Measurements from ENCODE around the gene ACAP2.
A peak's percentile ranks its signal among the peaks of the same experiment; 100 is the strongest.
"Not testable (repeated sequence)": the region's sequence is repeated elsewhere in the genome, so short reads cannot be mapped to it uniquely, and the experiment has no call there.

The ACAP2 gene

GRCh38 chr3:195442573-195443390 lies at the start of gene ACAP2:
TSS of gene ACAP2 (minus strand) at chr3:195443020. CDS start at chr3:195442847, 173 bp downstream.
- peak; percentile 96 for DNase-seq (ENCODE audit: low read depth)
- TF ChIP-seq CTCF (conservative IDR thresholded peaks at IDR 0.05; ENCODE audit: low read depth, low read length), result no peak
- peak within 1 kb of the TSS; percentile 88 for H3K4me3 ChIP-seq (ENCODE audit: low read length)

- H3K4me3 ChIP-seq (ENCODE audit: low read length), result no peak overlapping the region
- no peak for TF ChIP-seq CTCF (conservative IDR thresholded peaks at IDR 0.05; ENCODE audit: low read depth, low read length)
- DNase-seq (ENCODE audit: low read depth), result no peak
Measured at GRCh38 chr3:195475614-195476013, 32.8 kb upstream of the ACAP2 start.

GRCh38 chr3:195475116-195475515 lies 32.3 kb upstream of the ACAP2 start:
- not testable (repeated sequence) for H3K4me3 ChIP-seq (ENCODE audit: low read length); DNase-seq (ENCODE audit: low read depth)

- H3K4me3 ChIP-seq (ENCODE audit: low read length), result no peak overlapping the region
- DNase-seq (ENCODE audit: low read depth), result no peak
- TF ChIP-seq CTCF (conservative IDR thresholded peaks at IDR 0.05; ENCODE audit: low read depth, low read length), result no peak
Measured at GRCh38 chr3:195468841-195469240, 26.0 kb upstream of the ACAP2 start.

GRCh38 chr3:195468391-195468776 lies 25.6 kb upstream of the ACAP2 start:
- no peak overlapping the region for H3K4me3 ChIP-seq (ENCODE audit: low read length)
- TF ChIP-seq CTCF (conservative IDR thresholded peaks at IDR 0.05; ENCODE audit: low read depth, low read length), result no peak
- DNase-seq (ENCODE audit: low read depth), result no peak

- H3K4me3 ChIP-seq (ENCODE audit: low read length), result no peak overlapping the region
- no peak for TF ChIP-seq CTCF (conservative IDR thresholded peaks at IDR 0.05; ENCODE audit: low read depth, low read length)
- no peak for DNase-seq (ENCODE audit: low read depth)
Measured at GRCh38 chr3:195467641-195468390, 25.0 kb upstream of the ACAP2 start.

- no peak for DNase-seq (ENCODE audit: low read depth)
Measured at GRCh38 chr3:195466251-195466650, 23.4 kb upstream of the ACAP2 start.

GRCh38 chr3:195462922-195463321 lies 20.1 kb upstream of the ACAP2 start:
- DNase-seq (ENCODE audit: low read depth), result not testable (repeated sequence)

More at GRCh38 chr3:195466251-195466650, 23.4 kb upstream of the ACAP2 start:
- no peak overlapping the region for H3K4me3 ChIP-seq (ENCODE audit: low read length)
- no peak for TF ChIP-seq CTCF (conservative IDR thresholded peaks at IDR 0.05; ENCODE audit: low read depth, low read length)

More at GRCh38 chr3:195462922-195463321, 20.1 kb upstream of the ACAP2 start:
- H3K4me3 ChIP-seq (ENCODE audit: low read length), result not testable (repeated sequence)

Measured in retinal pigment epithelial cell (primary cell).